Measurements from ENCODE around the gene SH2D1B.
A peak's percentile ranks its signal among the peaks of the same experiment; 100 is the strongest.

The SH2D1B gene

GRCh38 chr1:162404550-162405160, 7.3 kb downstream of the SH2D1B start:
- H3K36me3 ChIP-seq (replicated peaks): no peaks in the 10 kb centered on the region
- H3K4me3 ChIP-seq (ENCODE audit: low read depth, low read length): no peak overlapping the region
- DNase-seq: peak; percentile 66
- peak overlapping the region; percentile 68 for H3K27ac ChIP-seq
- no peaks in the 10 kb centered on the region for H3K27me3 ChIP-seq (replicated peaks)
- in situ Hi-C loops (cut with HindIII; ENCODE audit: low pct_ligation_motif_present, low sequenced_read_pairs): no loop called here
- TF ChIP-seq, protein P1, sequence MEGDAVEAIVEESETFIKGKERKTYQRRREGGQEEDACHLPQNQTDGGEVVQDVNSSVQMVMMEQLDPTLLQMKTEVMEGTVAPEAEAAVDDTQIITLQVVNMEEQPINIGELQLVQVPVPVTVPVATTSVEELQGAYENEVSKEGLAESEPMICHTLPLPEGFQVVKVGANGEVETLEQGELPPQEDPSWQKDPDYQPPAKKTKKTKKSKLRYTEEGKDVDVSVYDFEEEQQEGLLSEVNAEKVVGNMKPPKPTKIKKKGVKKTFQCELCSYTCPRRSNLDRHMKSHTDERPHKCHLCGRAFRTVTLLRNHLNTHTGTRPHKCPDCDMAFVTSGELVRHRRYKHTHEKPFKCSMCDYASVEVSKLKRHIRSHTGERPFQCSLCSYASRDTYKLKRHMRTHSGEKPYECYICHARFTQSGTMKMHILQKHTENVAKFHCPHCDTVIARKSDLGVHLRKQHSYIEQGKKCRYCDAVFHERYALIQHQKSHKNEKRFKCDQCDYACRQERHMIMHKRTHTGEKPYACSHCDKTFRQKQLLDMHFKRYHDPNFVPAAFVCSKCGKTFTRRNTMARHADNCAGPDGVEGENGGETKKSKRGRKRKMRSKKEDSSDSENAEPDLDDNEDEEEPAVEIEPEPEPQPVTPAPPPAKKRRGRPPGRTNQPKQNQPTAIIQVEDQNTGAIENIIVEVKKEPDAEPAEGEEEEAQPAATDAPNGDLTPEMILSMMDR (IDR thresholded peaks at IDR 0.05; ENCODE audit: low read depth, low read length, missing control alignments): no peak

DNA sequence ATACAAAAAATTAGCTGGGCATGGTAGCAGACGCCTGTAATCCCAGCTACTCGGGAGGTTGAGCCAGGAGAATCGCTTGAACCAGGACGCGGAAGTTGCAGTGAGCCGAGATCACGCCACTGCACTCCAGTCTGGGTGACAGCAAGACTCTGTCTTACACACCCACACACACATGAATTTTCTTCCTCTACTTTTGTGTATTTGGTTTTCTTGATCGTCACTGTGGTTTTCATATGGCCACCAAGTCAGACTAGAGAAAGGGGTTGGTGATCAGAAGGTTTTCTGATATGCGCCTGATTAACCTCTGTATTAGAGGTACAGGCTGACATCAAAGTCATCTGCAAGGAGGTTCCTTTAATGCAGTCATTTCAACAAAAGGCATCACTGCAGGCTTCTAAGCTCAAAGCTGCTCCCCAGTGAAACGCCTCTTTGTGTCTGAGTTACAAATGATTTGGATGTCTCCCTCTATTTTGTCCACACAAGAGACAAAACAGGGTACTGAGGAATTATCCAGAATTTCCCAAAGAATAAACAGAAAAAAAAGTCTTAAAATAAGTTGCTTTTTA, 11.1 kb downstream of the SH2D1B start:
- in situ Hi-C loops (cut with HindIII; ENCODE audit: low pct_ligation_motif_present, low sequenced_read_pairs): no loop called here
- no peak for DNase-seq
- no peaks in the 10 kb centered on the region for H3K27me3 ChIP-seq (replicated peaks)

DNA sequence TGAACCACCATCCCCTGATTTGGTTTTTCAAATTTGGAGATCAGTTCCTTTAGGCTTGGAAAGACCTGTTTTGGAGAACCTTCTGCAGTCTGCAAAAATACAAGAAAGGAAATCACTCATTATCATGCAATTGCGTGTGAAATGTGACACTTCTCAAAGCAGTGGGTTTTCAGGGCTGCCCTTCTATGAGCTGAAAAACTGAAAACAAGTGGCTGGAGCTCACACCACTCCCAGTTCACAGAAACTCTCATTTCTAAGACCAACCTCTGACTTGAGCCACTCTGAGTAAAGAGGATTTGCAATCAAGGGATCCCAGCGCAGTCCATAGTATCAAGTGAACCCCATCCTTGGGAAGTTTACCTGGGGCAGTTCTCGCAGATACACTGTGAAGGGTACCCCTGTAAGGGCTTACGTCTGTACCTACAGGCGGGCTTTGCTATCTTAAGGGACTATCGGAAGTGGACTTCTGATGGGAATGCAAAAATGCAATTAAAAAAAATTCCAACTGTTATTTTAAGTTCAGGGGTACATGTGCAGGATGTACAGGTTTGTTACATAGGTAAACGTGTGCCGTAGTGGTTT, 12.8 kb downstream of the SH2D1B start:
- Histone ChIP-seq H3K36me3 (replicated peaks) (no peaks in the 10 kb centered on the region), H3K27ac (no peak overlapping the region), H3K4me3 (ENCODE audit: low read depth, low read length) (no peak overlapping the region), H3K27me3 (replicated peaks) (no peaks in the 10 kb centered on the region)
- in situ Hi-C loops (cut with HindIII; ENCODE audit: low pct_ligation_motif_present, low sequenced_read_pairs): no loop called here
- TF ChIP-seq, protein P1 (IDR thresholded peaks at IDR 0.05; ENCODE audit: low read depth, low read length, missing control alignments): no peak
- DNase-seq: no peak

More for the DNA sequence above, 11.1 kb downstream of the SH2D1B start:
- no peak overlapping the region for H3K27ac ChIP-seq
- H3K4me3 ChIP-seq (ENCODE audit: low read depth, low read length): no peak overlapping the region
- TF ChIP-seq, protein P1 (IDR thresholded peaks at IDR 0.05; ENCODE audit: low read depth, low read length, missing control alignments): no peak
- no peaks in the 10 kb centered on the region for H3K36me3 ChIP-seq (replicated peaks)

GRCh38 chr1:162397943-162398560, 13.9 kb downstream of the SH2D1B start:
- no peaks in the 10 kb centered on the region for H3K36me3 ChIP-seq (replicated peaks)
- H3K4me3 ChIP-seq (ENCODE audit: low read depth, low read length): no peak overlapping the region
- no peaks in the 10 kb centered on the region for H3K27me3 ChIP-seq (replicated peaks)
- no peak overlapping the region for H3K27ac ChIP-seq
- DNase-seq: no peak
- TF ChIP-seq, protein P1 (IDR thresholded peaks at IDR 0.05; ENCODE audit: low read depth, low read length, missing control alignments): no peak
- in situ Hi-C loops (cut with HindIII; ENCODE audit: low pct_ligation_motif_present, low sequenced_read_pairs): no loop called here

GRCh38 chr1:162397039-162397448, 14.9 kb downstream of the SH2D1B start:
- TF ChIP-seq, protein P1 (IDR thresholded peaks at IDR 0.05; ENCODE audit: low read depth, low read length, missing control alignments): peak; percentile 16
- Histone ChIP-seq H3K4me3 (ENCODE audit: low read depth, low read length) (no peak overlapping the region), H3K27ac (no peak overlapping the region), H3K36me3 (replicated peaks) (no peaks in the 10 kb centered on the region), H3K27me3 (replicated peaks) (no peaks in the 10 kb centered on the region)
- no peak for DNase-seq
- in situ Hi-C loops (cut with HindIII; ENCODE audit: low pct_ligation_motif_present, low sequenced_read_pairs): no loop called here
